HCT116 (cell line): Measurements from ENCODE around the gene DCST2. TPM values are rescaled to one million over a fixed set of nuclear protein-coding genes. Genes with fewer than 3 reads are reported as not detected.

Experiments
- ATAC-seq: fragments of 200-7000 bp; cut with Tn5 transposase; 2 replicates; pipeline ENCODE4 v1.9.1; 2020; ENCODE audit warnings: mild to moderate bottlenecking, moderate library complexity
- BruUV-seq: library from RNA; stranded (reverse); fragments of 400-500 nt; replicated peaks from 2 replicates; lab custom pipeline; 2021; lab: Mats Ljungman, UMichigan
- CTCF ChIA-PET: fragments of 300-600 bp; sonication (Branson Sonifier 250); formaldehyde crosslinking; loops from one replicate; lab custom pipeline; 2021; ENCODE audit warnings: antibody characterized with exemption; lab: Charles Lee
- POLR2A ChIA-PET: fragments of 300-600, 350-600 bp; sonication (Branson Sonifier 250); formaldehyde crosslinking; loops from one replicate; lab custom pipeline; 2021; ENCODE audit warnings: antibody characterized with exemption; lab: Charles Lee
- RAD21 ChIA-PET, 2 experiments: fragments of 300-600 bp; sonication (Branson Sonifier 250); formaldehyde crosslinking; loops; one replicate each; lab custom pipeline; 2023; ENCODE audit warnings: low total read pairs in 2 of 2; ENCODE audit not compliant: uncharacterized antibody in 2 of 2, unreplicated experiment in 2 of 2, low non-redundant PET in 1 of 2; lab: Charles Lee
- DNase-seq: peaks from one replicate; pipeline ENCODE4 v3.0.0-alpha.2; 2010; ENCODE audit warnings: low read depth, low spot score
- H2AFZ ChIP-seq: fragments of 200-600 bp; shearing (Covaris generic), sonication (generic); 2 replicates; pipeline ENCODE4 v1.6.1; 2017; ENCODE audit warnings: low read depth, mixed run types, mixed read lengths, antibody characterized with exemption, low read length; ENCODE audit not compliant: poor library complexity, severe bottlenecking
- H3K27ac ChIP-seq: 2 replicates; pipeline ENCODE4 v1.5.1; 2012; ENCODE audit warnings: low read depth, low read length
- H3K27me3 ChIP-seq: fragments of 200-600 bp; sonication (generic); 2 replicates; pipeline ENCODE4 v1.6.1; 2016; ENCODE audit warnings: mixed run types, low read length, mixed read lengths; ENCODE audit not compliant: insufficient read depth
- H3K36me3 ChIP-seq, 2 experiments: fragments of 200-500 bp in 1 of 2; fragments of 200-600 bp in 1 of 2; sonication (Bioruptor generic) in 1 of 2; sonication (generic) in 1 of 2; 2 replicates each; pipeline versions ENCODE4 v1.5.1 to v1.6.1; 2014 to 2016; ENCODE audit warnings: low read length in 2 of 2, inconsistent platforms in 1 of 2, mixed read lengths in 1 of 2, mixed run types in 1 of 2; ENCODE audit not compliant: insufficient read depth in 2 of 2, control insufficient read depth in 1 of 2
- H3K4me1 ChIP-seq, 2 experiments: fragments of 200-600 bp in 1 of 2; sonication (generic) in 1 of 2; 2 replicates each; pipeline versions ENCODE4 v1.5.1 to v1.6.1; 2012 to 2017; ENCODE audit warnings: low read length in 2 of 2, inconsistent platforms in 1 of 2, mild to moderate bottlenecking in 1 of 2, mixed read lengths in 1 of 2, mixed run types in 1 of 2, moderate library complexity in 1 of 2; ENCODE audit not compliant: insufficient read depth in 2 of 2, control insufficient read depth in 1 of 2
- H3K4me2 ChIP-seq: fragments of 200-600 bp; sonication (generic); 2 replicates; pipeline ENCODE4 v1.6.1; 2017; ENCODE audit warnings: mixed run types, low read length, mixed read lengths
- H3K4me3 ChIP-seq, 2 experiments: fragments of 200-600 bp in 1 of 2; sonication (generic) in 1 of 2; replicated peaks in 1 of 2; 2 replicates each; pipeline ENCODE4 v1.5.1; 2011 to 2016; ENCODE audit warnings: low read length in 2 of 2, control low read depth in 1 of 2, low read depth in 1 of 2, mild to moderate bottlenecking in 1 of 2, mixed read lengths in 1 of 2, mixed run types in 1 of 2
- H3K79me2 ChIP-seq: fragments of 200-600 bp; sonication (generic); 2 replicates; pipeline ENCODE4 v1.6.1; 2017; ENCODE audit warnings: mild to moderate bottlenecking, mixed run types, low read length, moderate library complexity, mixed read lengths; ENCODE audit not compliant: insufficient read depth
- H3K9ac ChIP-seq: fragments of 200-600 bp; sonication (generic); 2 replicates; pipeline ENCODE4 v1.6.1; 2016; ENCODE audit warnings: low read length, mixed read lengths
- H3K9me2 ChIP-seq: fragments of 200-600 bp; sonication (generic), shearing (Covaris generic); 2 replicates; pipeline ENCODE4 v1.6.1; 2017; ENCODE audit warnings: mixed run types, mild to moderate bottlenecking, moderate library complexity; ENCODE audit not compliant: insufficient read depth
- H3K9me3 ChIP-seq, 2 experiments: fragments of 200-500 bp in 1 of 2; fragments of 200-600 bp in 1 of 2; sonication (Bioruptor generic) in 1 of 2; sonication (generic) in 1 of 2; 2 replicates each; pipeline ENCODE4 v1.6.1; 2014 to 2017; ENCODE audit warnings: low read length in 2 of 2, mixed read lengths in 2 of 2, inconsistent platforms in 1 of 2, low read depth in 1 of 2, mild to moderate bottlenecking in 1 of 2, mixed run types in 1 of 2, moderate library complexity in 1 of 2; ENCODE audit not compliant: control insufficient read depth in 1 of 2, insufficient read depth in 1 of 2
- H4K20me1 ChIP-seq: fragments of 200-600 bp; sonication (generic), shearing (Covaris generic); 2 replicates; pipeline ENCODE4 v1.6.1; 2017; ENCODE audit warnings: mixed run types, mild to moderate bottlenecking, moderate library complexity; ENCODE audit not compliant: insufficient read depth
- CEBPB ChIP-seq: IDR thresholded peaks from 2 replicates; pipeline ENCODE4 v1.6.1; 2012; ENCODE audit warnings: low read depth
- EGR1 ChIP-seq: IDR thresholded peaks from 2 replicates; pipeline ENCODE4 v1.6.1; 2012; ENCODE audit warnings: low read depth
- ELF1 ChIP-seq: IDR thresholded peaks from 2 replicates; pipeline ENCODE4 v1.6.1; 2012; ENCODE audit warnings: low read depth, borderline replicate concordance
- EZH2 ChIP-seq: fragments of 200-600 bp; sonication (generic); IDR thresholded peaks from 2 replicates; pipeline ENCODE4 v1.6.1; 2017; ENCODE audit warnings: antibody characterized with exemption, mixed run types
- EZH2phosphoT487 ChIP-seq: fragments of 200-600 bp; IDR thresholded peaks from 2 replicates; pipeline ENCODE4 v1.6.1; 2018; ENCODE audit warnings: antibody characterized with exemption, borderline replicate concordance
- POLR2A ChIP-seq: IDR thresholded peaks from 2 replicates; pipeline ENCODE4 v1.7.0; 2011; ENCODE audit warnings: borderline replicate concordance; ENCODE audit not compliant: insufficient read depth, insufficient read length; ENCODE audit errors: extremely low read depth
- POLR2AphosphoS5 ChIP-seq: IDR thresholded peaks from 2 replicates; pipeline ENCODE4 v1.6.1; 2011; ENCODE audit warnings: mild to moderate bottlenecking, low read depth, low read length, moderate library complexity
- SP1 ChIP-seq: IDR thresholded peaks from 2 replicates; pipeline ENCODE4 v1.6.1; 2012; ENCODE audit warnings: low read depth
- TCF7L2 ChIP-seq: IDR thresholded peaks from 2 replicates; pipeline ENCODE4 v1.7.0; 2011; ENCODE audit warnings: borderline replicate concordance, inconsistent platforms; ENCODE audit not compliant: insufficient read depth, insufficient read length; ENCODE audit errors: extremely low read depth
- YY1 ChIP-seq: IDR thresholded peaks from 2 replicates; pipeline ENCODE4 v1.6.1; 2011; ENCODE audit warnings: low read length, low read depth, moderate library complexity, mild to moderate bottlenecking; ENCODE audit not compliant: insufficient replicate concordance; ENCODE audit errors: extremely low read depth
- ZFX ChIP-seq: fragments of 450-650 bp; IDR thresholded peaks from 2 replicates; pipeline ENCODE4 v1.6.1; 2017
- intact Hi-C: fragments of 100-400 bp; cut with micrococcal nuclease; formaldehyde crosslinking; loops from 2 replicates; pipeline ENCODE4 v1.10.0; 2022
- total RNA-seq: library from RNA; stranded (reverse); gene quantifications from one replicate; pipeline ENCODE4 v1.2.1, GENCODE V29; 2021; ENCODE audit not compliant: unreplicated experiment
- TF ChIP-seq, protein P1 (sequence below): IDR thresholded peaks from 2 replicates; pipeline ENCODE4 v1.6.1; 2012
- TF ChIP-seq, protein P2 (sequence below): IDR thresholded peaks from 2 replicates; pipeline ENCODE4 v1.6.1; 2012; ENCODE audit warnings: low read depth

DCST2 gene
- total RNA-seq, 1 experiment from 2014 or later: 2.0 TPM

DNA sequence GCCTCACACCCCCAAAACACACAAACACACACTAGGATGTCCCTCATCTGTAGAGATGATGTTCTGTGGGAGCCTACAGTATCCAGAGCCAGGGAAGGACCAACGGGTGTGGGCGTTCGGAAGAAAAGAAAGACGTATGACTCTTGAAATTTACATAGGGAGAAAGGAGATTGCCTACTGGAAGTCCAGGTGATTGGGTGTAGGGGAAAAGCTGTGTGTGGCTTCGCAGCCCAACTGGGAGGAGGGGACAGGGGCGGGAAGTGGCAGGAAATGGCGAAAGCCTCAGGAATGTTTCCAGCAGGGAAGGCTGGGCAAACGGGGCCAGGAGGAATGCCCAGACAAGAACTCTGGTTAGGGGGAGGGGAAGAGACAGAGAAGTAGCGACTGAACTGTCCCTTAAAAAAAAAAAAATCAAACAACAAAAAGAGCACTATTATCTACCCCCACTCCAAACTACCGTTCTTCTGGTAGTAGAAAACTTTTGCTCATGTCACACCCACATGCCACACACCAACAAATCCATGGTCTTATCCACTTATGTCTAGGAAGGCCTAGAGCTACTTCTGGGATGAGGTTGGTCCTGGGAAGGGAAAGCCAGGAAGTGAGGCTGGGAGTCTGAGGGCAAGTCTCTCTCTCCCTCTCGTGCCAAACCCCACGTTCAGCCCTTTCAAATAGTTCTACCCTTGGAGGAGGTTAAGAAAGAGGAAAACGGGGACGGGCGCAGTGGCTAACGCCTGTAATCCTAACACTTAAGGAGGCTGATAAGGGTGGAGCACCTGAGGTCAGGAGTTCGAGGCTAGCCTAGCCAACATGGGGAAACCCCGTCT is 60.9 kb downstream of the DCST2 start:
- Histone ChIP-seq H3K9ac (peak overlapping the region; percentile 86), H2AFZ (no peak overlapping the region), H3K4me2 (peak overlapping the region; percentile 90), H3K4me1 (peaks cover 40 to 63% of the 10 kb centered on the region in 2 experiments), H3K36me3 (peaks cover 2 to 19% of the 10 kb centered on the region in 2 experiments; a peak in 2 of 4 replicates), H3K9me2 (no peaks in the 10 kb centered on the region), H3K4me3 (peak overlapping the region; percentile 61 to 70), H3K27ac (peak overlapping the region; percentile 86), H3K79me2 (peaks cover 88% of the 10 kb centered on the region), H3K9me3 (no peaks in the 10 kb centered on the region), H3K27me3 (no peaks in the 10 kb centered on the region)
- POLR2A ChIA-PET: interaction anchor here (0.6 to 5.4 kb wide), 20 partner anchors 8 to 221 kb away, joined by 3 to 46 read pairs (median 4); partner anchors contain the start of genes FLAD1, LENEP, PBXIP1 and PMVK
- ATAC-seq (peak; percentile 13), DNase-seq (peak; percentile 80)
- intact Hi-C loops: loop anchor here (1.0 to 5.0 kb wide), 3 partner anchors 45 to 165 kb away; partner anchors contain the start of genes EFNA4 and SLC50A1
- RAD21 ChIA-PET: no interaction called here
- peak; percentile 66 for TF ChIP-seq POLR2AphosphoS5
- TF ChIP-seq YY1: peak; percentile 72
- 0 out of 2 replicates have a peak, but pooled peaks have one; percentile 25 for TF ChIP-seq ZFX
- TF ChIP-seq CEBPB: no peak
- TF ChIP-seq ELF1: no peak
- peak; percentile 14 for TF ChIP-seq POLR2A
- TF ChIP-seq, all 23 proteins: peak for 4
- H4K20me1 ChIP-seq: no peaks in the 10 kb centered on the region
- CTCF ChIA-PET: interaction anchor here (0.7 to 2.6 kb wide), 6 partner anchors 17 to 279 kb away, joined by 3 to 14 read pairs (median 4); partner anchors contain the start of genes ADAM15 and PBXIP1
- BruUV-seq: TSS peak; percentile 71

DNA sequence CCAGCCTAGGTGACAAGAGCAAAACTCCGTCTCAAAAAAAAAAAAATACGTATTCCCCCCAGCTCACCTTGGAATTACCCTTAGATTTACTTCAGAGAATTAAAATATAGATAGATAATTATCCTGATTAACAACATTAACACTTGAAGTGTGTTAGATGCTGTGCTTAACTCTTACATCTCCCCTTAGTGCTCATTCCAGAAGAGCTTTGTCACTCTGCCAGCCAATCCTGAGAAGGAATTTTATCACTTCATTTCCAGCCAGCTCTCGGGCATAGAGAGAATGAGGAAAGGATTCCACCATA is 61.4 kb downstream of the DCST2 start:
- Histone ChIP-seq H3K9me3 (no peaks in the 10 kb centered on the region), H3K36me3 (peaks cover 7 to 21% of the 10 kb centered on the region in 2 experiments; a peak in 2 of 4 replicates), H2AFZ (no peak overlapping the region), H3K9ac (peak overlapping the region; percentile 86), H3K9me2 (no peaks in the 10 kb centered on the region), H3K4me2 (peak overlapping the region; percentile 90), H3K27me3 (no peaks in the 10 kb centered on the region), H3K4me1 (peaks cover 40 to 62% of the 10 kb centered on the region in 2 experiments), H3K27ac (peak overlapping the region; percentile 86), H4K20me1 (no peaks in the 10 kb centered on the region), H3K79me2 (peaks cover 88% of the 10 kb centered on the region), H3K4me3 (peak overlapping the region; percentile 61 to 70)
- ATAC-seq: no peak
- CTCF ChIA-PET: interaction anchor here (0.7 to 2.6 kb wide), 3 partner anchors 27 to 113 kb away, joined by 5 to 14 read pairs (median 7); no protein-coding TSS in a partner anchor
- intact Hi-C loops: loop anchor here (5.0 kb wide), 2 partner anchors 90 to 165 kb away; partner anchors contain the start of genes EFNA4 and SLC50A1
- POLR2A ChIA-PET: interaction anchor here (0.6 to 5.4 kb wide), 13 partner anchors 8 to 87 kb away, joined by 3 to 46 read pairs (median 4); partner anchors contain the start of genes FLAD1, PBXIP1, PYGO2 and ZBTB7B
- RAD21 ChIA-PET: no interaction called here
- DNase-seq: no peak
- BruUV-seq: no TSS peak
- TF ChIP-seq EZH2phosphoT487 (no peak), ELF1 (no peak), TCF7L2 (no peak), EGR1 (no peak), ZFX (no peak), POLR2AphosphoS5 (no peak), EZH2 (no peak), SP1 (no peak)
- TF ChIP-seq, protein P1, sequence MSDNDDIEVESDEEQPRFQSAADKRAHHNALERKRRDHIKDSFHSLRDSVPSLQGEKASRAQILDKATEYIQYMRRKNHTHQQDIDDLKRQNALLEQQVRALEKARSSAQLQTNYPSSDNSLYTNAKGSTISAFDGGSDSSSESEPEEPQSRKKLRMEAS: no peak
- TF ChIP-seq, protein P2, sequence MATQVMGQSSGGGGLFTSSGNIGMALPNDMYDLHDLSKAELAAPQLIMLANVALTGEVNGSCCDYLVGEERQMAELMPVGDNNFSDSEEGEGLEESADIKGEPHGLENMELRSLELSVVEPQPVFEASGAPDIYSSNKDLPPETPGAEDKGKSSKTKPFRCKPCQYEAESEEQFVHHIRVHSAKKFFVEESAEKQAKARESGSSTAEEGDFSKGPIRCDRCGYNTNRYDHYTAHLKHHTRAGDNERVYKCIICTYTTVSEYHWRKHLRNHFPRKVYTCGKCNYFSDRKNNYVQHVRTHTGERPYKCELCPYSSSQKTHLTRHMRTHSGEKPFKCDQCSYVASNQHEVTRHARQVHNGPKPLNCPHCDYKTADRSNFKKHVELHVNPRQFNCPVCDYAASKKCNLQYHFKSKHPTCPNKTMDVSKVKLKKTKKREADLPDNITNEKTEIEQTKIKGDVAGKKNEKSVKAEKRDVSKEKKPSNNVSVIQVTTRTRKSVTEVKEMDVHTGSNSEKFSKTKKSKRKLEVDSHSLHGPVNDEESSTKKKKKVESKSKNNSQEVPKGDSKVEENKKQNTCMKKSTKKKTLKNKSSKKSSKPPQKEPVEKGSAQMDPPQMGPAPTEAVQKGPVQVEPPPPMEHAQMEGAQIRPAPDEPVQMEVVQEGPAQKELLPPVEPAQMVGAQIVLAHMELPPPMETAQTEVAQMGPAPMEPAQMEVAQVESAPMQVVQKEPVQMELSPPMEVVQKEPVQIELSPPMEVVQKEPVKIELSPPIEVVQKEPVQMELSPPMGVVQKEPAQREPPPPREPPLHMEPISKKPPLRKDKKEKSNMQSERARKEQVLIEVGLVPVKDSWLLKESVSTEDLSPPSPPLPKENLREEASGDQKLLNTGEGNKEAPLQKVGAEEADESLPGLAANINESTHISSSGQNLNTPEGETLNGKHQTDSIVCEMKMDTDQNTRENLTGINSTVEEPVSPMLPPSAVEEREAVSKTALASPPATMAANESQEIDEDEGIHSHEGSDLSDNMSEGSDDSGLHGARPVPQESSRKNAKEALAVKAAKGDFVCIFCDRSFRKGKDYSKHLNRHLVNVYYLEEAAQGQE: no peak
